Measurements from ENCODE around the gene MED26. TPM values are rescaled to one million over a fixed set of nuclear protein-coding genes. Genes with fewer than 3 reads are reported as not detected.

The MED26 gene
- total RNA-seq, 4 donors from 2014 or later: 4.4 to 12.9 (median 8.4) TPM

GRCh38 chr19:16576690-16577530, 51.1 kb downstream of the MED26 start:
- H3K27me3 ChIP-seq: no peaks in the 10 kb centered on the region
- intact Hi-C loops (cut with DNase I): no loop called here
- DNase-seq: no peak
- 92 to 95% methylated on average over 32 of the region's 52 CpGs for WGBS, 2 donors
- H3K9me3 ChIP-seq: no peaks in the 10 kb centered on the region
- H3K36me3 ChIP-seq: peaks cover 20 to 27% of the 10 kb centered on the region in 2 donors
- H3K4me3 ChIP-seq (replicated peaks in 1 of 3): no peak overlapping the region
- peaks cover 12 to 30% of the 10 kb centered on the region in 2 donors for H3K4me1 ChIP-seq
- no peak overlapping the region for H3K27ac ChIP-seq
- TF ChIP-seq CTCF (IDR thresholded peaks at IDR 0.05) (no peak), POLR2A (IDR thresholded peaks at IDR 0.05) (no peak)

- intact Hi-C loops (cut with DNase I): no loop called here
- Histone ChIP-seq H3K4me3 (replicated peaks in 1 of 3) (no peak overlapping the region), H3K9me3 (no peaks in the 10 kb centered on the region), H3K36me3 (peaks cover 20 to 27% of the 10 kb centered on the region in 2 donors), H3K27ac (no peak overlapping the region), H3K4me1 (peaks cover 19 to 27% of the 10 kb centered on the region in 2 donors), H3K27me3 (no peaks in the 10 kb centered on the region)
- no peak for DNase-seq
- no peak for TF ChIP-seq POLR2A (IDR thresholded peaks at IDR 0.05)
- TF ChIP-seq CTCF (IDR thresholded peaks at IDR 0.05): no peak
- WGBS, 2 donors: 93 to 96% methylated on average over 28 to 39 of the region's 48 CpGs
These were observed 51.9 kb downstream of the MED26 start for GRCh38 chr19:16575861-16576689.

GRCh38 chr19:16575282-16575681, 52.7 kb downstream of the MED26 start:
- no peak overlapping the region for H3K27ac ChIP-seq
- H3K4me1 ChIP-seq: peaks cover 24 to 25% of the 10 kb centered on the region in 2 donors
- H3K4me3 ChIP-seq (replicated peaks in 1 of 3): no peak overlapping the region
- 89 to 94% methylated on average over 2 of the region's 2 CpGs for WGBS, 2 donors
- peaks cover 20 to 27% of the 10 kb centered on the region in 2 donors for H3K36me3 ChIP-seq
- H3K27me3 ChIP-seq: no peaks in the 10 kb centered on the region
- no peak for DNase-seq
- intact Hi-C loops (cut with DNase I): no loop called here
- TF ChIP-seq CTCF (IDR thresholded peaks at IDR 0.05) (no peak), POLR2A (IDR thresholded peaks at IDR 0.05) (no peak)
- H3K9me3 ChIP-seq: no peaks in the 10 kb centered on the region

- H3K9me3 ChIP-seq: no peaks in the 10 kb centered on the region
- peaks cover 24 to 25% of the 10 kb centered on the region in 2 donors for H3K4me1 ChIP-seq
- TF ChIP-seq POLR2A (IDR thresholded peaks at IDR 0.05) (no peak), CTCF (IDR thresholded peaks at IDR 0.05) (no peak)
- H3K27ac ChIP-seq: no peak overlapping the region
- no peak for DNase-seq
- H3K4me3 ChIP-seq (replicated peaks in 1 of 3): no peak overlapping the region
- no peaks in the 10 kb centered on the region for H3K27me3 ChIP-seq
- intact Hi-C loops (cut with DNase I): loop anchor here (5.0 kb wide), 1 partner anchor 53 kb away; the partner anchor contains the start of gene MED26
- peaks cover 23 to 27% of the 10 kb centered on the region in 2 donors for H3K36me3 ChIP-seq
These were observed 54.1 kb downstream of the MED26 start for GRCh38 chr19:16573925-16574324.
